HG02763 (cell line): ENCODE data around the gene WRAP53.

ENCODE experiments used
- ATAC-seq: cut with Tn5 transposase; IDR thresholded peaks from one replicate; pipeline ENCODE4 v1.9.1; 2021; ENCODE audit warnings: mild to moderate bottlenecking, moderate library complexity; ENCODE audit not compliant: unreplicated experiment

WRAP53 gene

GRCh38 chr17:7740481-7741001 is 52.3 kb downstream of the WRAP53 start:
- no peak for ATAC-seq

GRCh38 chr17:7742729-7743128 is 54.5 kb downstream of the WRAP53 start:
- ATAC-seq: no peak

- ATAC-seq: no peak
These were observed 56.1 kb downstream of the WRAP53 start for GRCh38 chr17:7744416-7744815.

GRCh38 chr17:7745748-7746470 is 57.6 kb downstream of the WRAP53 start:
- ATAC-seq: no peak

- ATAC-seq: no peak
These were observed 59.4 kb downstream of the WRAP53 start for GRCh38 chr17:7747635-7748071.

GRCh38 chr17:7748076-7748775 is 59.9 kb downstream of the WRAP53 start:
- ATAC-seq: no peak

GRCh38 chr17:7750321-7750821 is 62.1 kb downstream of the WRAP53 start:
- no peak for ATAC-seq
